Glomerular endothelial cell (primary cell): ENCODE measurements around the gene CCDC137. TPM values are rescaled to one million over a fixed set of nuclear protein-coding genes. Genes with fewer than 3 reads are reported as not detected.

ENCODE experiments used
- DNase-seq: peaks from one replicate; pipeline ENCODE4 v3.0.0-alpha.2; 2011; ENCODE audit warnings: low read depth, low spot score; ENCODE audit errors: extremely low read depth
- total RNA-seq: library from RNA; depleted of rRNA; stranded (reverse); fragments of >200 nt; gene quantifications from 2 replicates; pipeline ENCODE4 v1.2.3, GENCODE V29; 2015

The CCDC137 gene
- total RNA-seq, 1 donor from 2014 or later, result 19.0 TPM

GRCh38 chr17:81714412-81715106, 48.0 kb downstream of the CCDC137 start:
- DNase-seq, result no peak

- no peak for DNase-seq
Measured at GRCh38 chr17:81715107-81715871, 48.8 kb downstream of the CCDC137 start.

- DNase-seq, result no peak
Measured at GRCh38 chr17:81715872-81716673, 49.5 kb downstream of the CCDC137 start.

- no peak for DNase-seq
Measured at GRCh38 chr17:81716674-81716996, 50.1 kb downstream of the CCDC137 start.

- no peak for DNase-seq
Measured at GRCh38 chr17:81717049-81717765, 50.7 kb downstream of the CCDC137 start.

GRCh38 chr17:81717766-81718089, 51.2 kb downstream of the CCDC137 start:
- no peak for DNase-seq

GRCh38 chr17:81719410-81720266, 53.1 kb downstream of the CCDC137 start:
- no peak for DNase-seq

- no peak for DNase-seq
Measured at GRCh38 chr17:81720267-81721071, 53.9 kb downstream of the CCDC137 start.

GRCh38 chr17:81722184-81723120, 55.9 kb downstream of the CCDC137 start:
- no peak for DNase-seq

Other genes starting within 250 kb of the CCDC137 start
- 7,260 and 9,336 TPM in 2 replicates for gene ACTG1, start 153.9 kb upstream of the CCDC137 start, total RNA-seq
- 0.29 and 0.64 TPM in 2 replicates for gene FSCN2, start 138.4 kb upstream of the CCDC137 start, total RNA-seq
- 44.2 and 50.8 TPM in 2 replicates for gene FAAP100, start 114.4 kb upstream of the CCDC137 start, total RNA-seq
- gene NPLOC4, start 29.6 kb upstream of the CCDC137 start, total RNA-seq, result 80.5 and 111 TPM in 2 replicates
- 0.18 and 0.44 TPM in 2 replicates for gene TSPAN10, start 29.5 kb upstream of the CCDC137 start, total RNA-seq
- 2.7 and 3.2 TPM in 2 replicates for gene PDE6G, start 10.2 kb upstream of the CCDC137 start, total RNA-seq
- gene OXLD1, start 132 bp upstream of the CCDC137 start, total RNA-seq, result 16.5 and 35.1 TPM in 2 replicates
- gene ARL16, start 17.1 kb downstream of the CCDC137 start, total RNA-seq, result 25.6 and 38.8 TPM in 2 replicates
- 136 and 145 TPM in 2 replicates for gene HGS, start 17.3 kb downstream of the CCDC137 start, total RNA-seq
- 75.4 and 84.5 TPM in 2 replicates for gene MRPL12, start 36.6 kb downstream of the CCDC137 start, total RNA-seq
- gene SLC25A10, start 45.5 kb downstream of the CCDC137 start, total RNA-seq, result 13.2 and 19.0 TPM in 2 replicates
- gene GCGR, start 137.4 kb downstream of the CCDC137 start, total RNA-seq, result not detected in 2 replicates
- gene MCRIP1, start 166.6 kb downstream of the CCDC137 start, total RNA-seq, result 134 and 148 TPM in 2 replicates
- gene PPP1R27, start 168.3 kb downstream of the CCDC137 start, total RNA-seq, result not detected in 2 replicates
- 3,025 and 3,034 TPM in 2 replicates for gene P4HB, start 193.8 kb downstream of the CCDC137 start, total RNA-seq
- gene ARHGDIA, start 204.6 kb downstream of the CCDC137 start, total RNA-seq, result 426 and 442 TPM in 2 replicates
- 151 and 152 TPM in 2 replicates for gene ALYREF, start 224.8 kb downstream of the CCDC137 start, total RNA-seq
- 180 and 216 TPM in 2 replicates for gene ANAPC11, start 225.0 kb downstream of the CCDC137 start, total RNA-seq
- 0.68 and 1.9 TPM in 2 replicates for gene NPB, start 235.5 kb downstream of the CCDC137 start, total RNA-seq
- 36.6 and 62.9 TPM in 2 replicates for gene PCYT2, start 244.7 kb downstream of the CCDC137 start, total RNA-seq